Right renal cortex interstitium (tissue), 3 donors: ENCODE data around the gene CRMP1. TPM values are rescaled to one million over a fixed set of nuclear protein-coding genes. Genes with fewer than 3 reads are reported as not detected.

Experiments
- DNase-seq, 3 donors: peaks; one replicate each; pipeline ENCODE4 v3.0.0-alpha.2; 2013; ENCODE audit warnings: low read depth in 3 of 3, low spot score in 2 of 3
- polyA plus RNA-seq, 3 donors: library from polyadenylated mRNA; unstranded; fragments of 120-200 nt; gene quantifications; one replicate each; pipeline ENCODE4 v1.2.1, GENCODE V29; 2013; ENCODE audit not compliant: insufficient read length in 3 of 3

CRMP1 gene
- polyA plus RNA-seq, 3 donors = 42.9 to 48.2 (median 44.6) TPM

- no peak for DNase-seq
These were observed 118.4 kb downstream of the CRMP1 start for GRCh38 chr4:5774416-5775036.

GRCh38 chr4:5773271-5773555 is 119.7 kb downstream of the CRMP1 start:
- no peak for DNase-seq

GRCh38 chr4:5772528-5773270 is 120.2 kb downstream of the CRMP1 start:
- no peak for DNase-seq

Other genes with a start within 250 kb of the CRMP1 start
- 1 to 10 TPM; 8.3 to 9.2 (median 9.0) TPM for gene EVC2, start 184.5 kb downstream of the CRMP1 start, polyA plus RNA-seq
- gene EVC, start 181.9 kb downstream of the CRMP1 start, polyA plus RNA-seq = 10 to 100 TPM; 36.2 to 41.3 (median 40.6) TPM
- gene C4orf50, start 125.3 kb upstream of the CRMP1 start, polyA plus RNA-seq = under 1 TPM in 2 of 3 donors, not detected in 1; 0.01 TPM